ENCODE data around the gene VEGFB.

VEGFB gene

GRCh38 chr11:64230171-64230984, 4.0 kb upstream of the VEGFB start, which contains the start of gene DNAJC4:
TSS of gene DNAJC4 (plus strand) at chr11:64230548. CDS start at chr11:64230855, 307 bp downstream.
- DNase-seq (ENCODE audit: low read depth): peak; percentile 29
- peak within 1 kb of the TSS; percentile 96 for H3K4me3 ChIP-seq (ENCODE audit: control insufficient read depth, low read depth, low read length)
- no peak for TF ChIP-seq CTCF (IDR thresholded peaks at IDR 0.05; ENCODE audit: control insufficient read depth, insufficient read depth, low read depth, low read length, missing control alignments)

DNA sequence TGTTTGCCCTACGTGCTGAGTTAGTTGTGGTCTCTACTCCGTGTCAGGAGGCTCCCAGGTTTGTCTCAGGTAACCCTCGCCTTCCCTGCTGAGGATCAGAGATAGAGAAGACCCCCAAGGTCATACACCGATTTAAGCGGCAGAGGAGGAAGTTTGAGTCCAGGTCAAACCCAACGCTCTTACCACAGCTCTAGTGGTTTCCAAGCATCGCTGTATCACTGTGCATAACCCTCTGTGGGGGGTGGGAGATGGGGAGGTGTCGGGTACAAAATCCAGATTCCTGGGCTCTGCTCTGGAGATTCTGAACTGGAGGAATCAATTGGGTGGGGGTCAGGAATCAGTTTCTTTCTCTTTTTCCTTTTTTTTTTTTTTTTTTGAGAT, 3.4 kb upstream of the VEGFB start:
- no peak for TF ChIP-seq CTCF (IDR thresholded peaks at IDR 0.05; ENCODE audit: control insufficient read depth, insufficient read depth, low read depth, low read length, missing control alignments)
- peak overlapping the region; percentile 96 for H3K4me3 ChIP-seq (ENCODE audit: control insufficient read depth, low read depth, low read length)
- no peak for DNase-seq (ENCODE audit: low read depth)

DNA sequence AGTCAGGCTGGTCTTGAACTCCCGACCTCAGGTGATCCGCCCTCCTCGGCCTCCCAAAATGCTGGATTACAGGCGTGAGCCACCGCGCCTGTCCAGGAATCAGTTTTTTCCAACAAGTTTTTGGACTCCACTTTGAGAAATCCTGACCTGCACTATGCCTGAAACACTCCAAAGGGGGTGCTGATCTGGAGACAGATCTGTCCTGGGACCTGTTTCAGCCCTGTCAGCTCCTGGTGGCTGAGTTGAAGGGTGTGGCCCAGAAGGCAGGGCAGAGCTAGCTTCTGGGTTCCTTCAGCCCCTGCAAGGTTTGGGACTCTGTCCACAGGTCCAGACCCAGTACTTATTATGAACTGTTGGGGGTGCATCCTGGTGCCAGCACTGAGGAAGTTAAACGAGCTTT, 2.8 kb upstream of the VEGFB start:
- no peak for TF ChIP-seq CTCF (IDR thresholded peaks at IDR 0.05; ENCODE audit: control insufficient read depth, insufficient read depth, low read depth, low read length, missing control alignments)
- H3K4me3 ChIP-seq (ENCODE audit: control insufficient read depth, low read depth, low read length): no peak overlapping the region
- no peak for DNase-seq (ENCODE audit: low read depth)

- no peak for TF ChIP-seq CTCF (IDR thresholded peaks at IDR 0.05; ENCODE audit: control insufficient read depth, insufficient read depth, low read depth, low read length, missing control alignments)
- no peak for DNase-seq (ENCODE audit: low read depth)
- H3K4me3 ChIP-seq (ENCODE audit: control insufficient read depth, low read depth, low read length): no peak overlapping the region
Observed at GRCh38 chr11:64232182-64232966, 2.0 kb upstream of the VEGFB start.

GRCh38 chr11:64232967-64233315, 1.4 kb upstream of the VEGFB start:
- no peak for TF ChIP-seq CTCF (IDR thresholded peaks at IDR 0.05; ENCODE audit: control insufficient read depth, insufficient read depth, low read depth, low read length, missing control alignments)
- no peak overlapping the region for H3K4me3 ChIP-seq (ENCODE audit: control insufficient read depth, low read depth, low read length)
- DNase-seq (ENCODE audit: low read depth): no peak

GRCh38 chr11:64234647-64235379, 429 bp downstream of the VEGFB start:
- peak overlapping the region; percentile 67 for H3K4me3 ChIP-seq (ENCODE audit: control insufficient read depth, low read depth, low read length)
- no peak for TF ChIP-seq CTCF (IDR thresholded peaks at IDR 0.05; ENCODE audit: control insufficient read depth, insufficient read depth, low read depth, low read length, missing control alignments)
- no peak for DNase-seq (ENCODE audit: low read depth)

All from AG09309 (cell line).